GM21423 (cell line): ENCODE results near the gene MR1.

ENCODE experiments used
- ATAC-seq: cut with Tn5 transposase; IDR thresholded peaks from one replicate; pipeline ENCODE4 v1.9.1; 2021; ENCODE audit warnings: mild to moderate bottlenecking, moderate library complexity; ENCODE audit not compliant: unreplicated experiment

The MR1 gene

GRCh38 chr1:181062836-181063428 lies 29.1 kb downstream of the MR1 start:
- peak; percentile 64 for ATAC-seq

- no peak for ATAC-seq
Observed at GRCh38 chr1:181064011-181064623, 30.3 kb downstream of the MR1 start.

GRCh38 chr1:181064702-181065101 lies 30.9 kb downstream of the MR1 start:
- no peak for ATAC-seq

- no peak for ATAC-seq
Observed at GRCh38 chr1:181073638-181074037, 39.9 kb downstream of the MR1 start.

GRCh38 chr1:181075766-181076350 lies 42.1 kb downstream of the MR1 start:
- no peak for ATAC-seq

- ATAC-seq: no peak
Observed at GRCh38 chr1:181076852-181077251, 43.1 kb downstream of the MR1 start.

- ATAC-seq: no peak
Observed at GRCh38 chr1:181077576-181078242, 43.9 kb downstream of the MR1 start.

GRCh38 chr1:181079382-181079781 lies 45.6 kb downstream of the MR1 start:
- ATAC-seq: no peak

- ATAC-seq: no peak
Observed at GRCh38 chr1:181079920-181080319, 46.1 kb downstream of the MR1 start.

GRCh38 chr1:181080556-181080955 lies 46.8 kb downstream of the MR1 start:
- no peak for ATAC-seq

GRCh38 chr1:181081395-181081794 lies 47.6 kb downstream of the MR1 start:
- no peak for ATAC-seq

- ATAC-seq: peak; percentile 35
Observed at GRCh38 chr1:181083842-181084605, 50.2 kb downstream of the MR1 start.

- no peak for ATAC-seq
Observed at GRCh38 chr1:181084606-181084969, 50.8 kb downstream of the MR1 start.

GRCh38 chr1:181086091-181086490 lies 52.3 kb downstream of the MR1 start:
- ATAC-seq: no peak

- no peak for ATAC-seq
Observed at GRCh38 chr1:181086926-181087325, 53.1 kb downstream of the MR1 start.

GRCh38 chr1:181087400-181087901 lies 53.7 kb downstream of the MR1 start:
- peak; percentile 17 for ATAC-seq

- peak; percentile 61 for ATAC-seq
Observed at GRCh38 chr1:181088079-181089016, 54.6 kb downstream of the MR1 start, which contains the start of gene IER5. IER5 (plus strand) TSS chr1:181088700; CDS start chr1:181088903, 203 bp downstream.

- peak; percentile 5 for ATAC-seq
Observed at GRCh38 chr1:181089017-181089675, 55.4 kb downstream of the MR1 start.
